ENCODE data around the gene GPSM3.

DNA sequence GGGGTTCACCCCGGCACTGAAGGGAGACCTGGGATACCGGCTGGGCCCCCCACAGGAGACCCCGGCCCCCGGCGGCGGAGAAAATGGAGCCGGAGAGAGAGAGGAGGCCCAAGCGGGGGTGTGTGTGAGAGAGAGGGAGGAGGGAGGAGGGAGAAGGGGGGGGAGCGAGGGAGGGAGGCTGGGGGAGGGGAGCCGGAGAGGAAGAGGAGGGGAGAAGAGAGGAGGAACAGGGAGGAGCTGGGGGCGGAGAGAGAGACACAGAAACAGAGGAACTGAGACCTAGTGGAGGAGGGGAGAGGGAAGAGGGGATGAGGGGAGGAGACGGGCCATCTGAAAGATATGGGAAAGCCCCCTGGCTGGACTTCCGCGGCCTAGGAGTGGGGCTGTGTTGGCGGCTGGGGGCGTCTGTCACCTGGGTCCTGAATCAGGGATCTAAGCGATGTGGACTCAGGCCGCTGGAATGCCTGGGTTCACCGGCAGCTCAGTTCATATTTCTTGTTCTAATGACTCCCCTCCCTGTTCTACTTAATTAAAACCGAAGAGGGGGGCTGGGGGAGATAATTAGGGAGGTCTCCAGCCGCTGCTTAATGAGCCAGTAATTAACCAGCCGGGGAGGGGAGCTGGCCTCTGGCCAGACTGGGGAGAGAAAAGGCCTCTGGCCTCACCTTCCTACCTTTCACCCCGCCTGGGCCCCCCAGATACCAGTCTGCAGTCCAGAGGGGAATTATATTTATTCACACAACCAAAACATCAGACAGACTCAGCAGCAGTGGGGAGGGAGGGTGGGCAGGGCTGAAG lies 2.2 kb downstream of the GPSM3 start, which contains the start of gene PBX2:
- TF ChIP-seq CTCF (IDR thresholded peaks at IDR 0.05) (peak in 1 of 5 experiments; percentile 25), POLR2A (IDR thresholded peaks at IDR 0.05) (peak; percentile 67 to 95), EP300 (IDR thresholded peaks at IDR 0.05) (peak; percentile 19 to 96)

Measured in tibial nerve (tissue), 4 donors.